GM23338 (cell line): Measurements from ENCODE around the gene BCL2.

Experiments
- CTCF ChIP-seq, 2 experiments: fragments of 200-600 bp in 1 of 2; sonication (generic) in 1 of 2; conservative IDR thresholded peaks; 2 replicates each; pipeline versions ENCODE4 v1.5.1 to v1.6.1; 2016 to 2017; ENCODE audit warnings: antibody characterized with exemption in 2 of 2, low read depth in 2 of 2, mild to moderate bottlenecking in 2 of 2, moderate library complexity in 1 of 2
- EZH2phosphoT487 ChIP-seq: fragments of 200-600 bp; sonication (generic); IDR thresholded peaks from one replicate; pipeline ENCODE4 v1.8.1; 2018; ENCODE audit warnings: antibody characterized with exemption; ENCODE audit not compliant: unreplicated experiment
- JUNB ChIP-seq: IDR thresholded peaks from one replicate; pipeline ENCODE4 v1.6.1; 2016; ENCODE audit warnings: antibody characterized with exemption; ENCODE audit not compliant: unreplicated experiment
- POLR2AphosphoS5 ChIP-seq: IDR thresholded peaks from 2 replicates; pipeline ENCODE4 v1.6.1; 2016; ENCODE audit warnings: antibody characterized with exemption, low read depth
- TF ChIP-seq, protein P1 (sequence below): IDR thresholded peaks from one replicate; pipeline ENCODE4 v1.6.1; 2018; ENCODE audit warnings: antibody characterized with exemption; ENCODE audit not compliant: unreplicated experiment

DNA sequence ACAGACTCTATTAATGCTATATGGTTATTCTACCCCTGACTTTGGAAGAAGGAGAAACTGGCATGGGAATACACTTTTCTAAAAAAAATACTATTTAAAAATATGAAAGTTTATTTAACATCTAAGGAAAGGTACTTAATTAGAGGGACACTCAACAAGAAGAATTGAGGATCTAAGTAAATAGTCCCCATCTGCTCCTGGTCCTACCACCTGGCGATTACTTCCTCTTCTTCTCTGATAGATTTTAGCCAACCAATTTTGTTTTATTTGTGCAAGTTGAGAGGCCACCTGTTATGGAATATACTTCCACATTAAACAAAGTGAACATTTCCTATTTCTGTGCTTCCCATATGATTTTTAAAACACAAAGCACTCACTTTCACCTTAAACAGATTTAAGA lies 111.7 kb downstream of the BCL2 start:
- TF ChIP-seq EZH2phosphoT487, result no peak
- no peak for TF ChIP-seq CTCF (conservative IDR thresholded peaks at IDR 0.05; ENCODE audit: low read depth in 2 of 2)
- TF ChIP-seq, protein P1, sequence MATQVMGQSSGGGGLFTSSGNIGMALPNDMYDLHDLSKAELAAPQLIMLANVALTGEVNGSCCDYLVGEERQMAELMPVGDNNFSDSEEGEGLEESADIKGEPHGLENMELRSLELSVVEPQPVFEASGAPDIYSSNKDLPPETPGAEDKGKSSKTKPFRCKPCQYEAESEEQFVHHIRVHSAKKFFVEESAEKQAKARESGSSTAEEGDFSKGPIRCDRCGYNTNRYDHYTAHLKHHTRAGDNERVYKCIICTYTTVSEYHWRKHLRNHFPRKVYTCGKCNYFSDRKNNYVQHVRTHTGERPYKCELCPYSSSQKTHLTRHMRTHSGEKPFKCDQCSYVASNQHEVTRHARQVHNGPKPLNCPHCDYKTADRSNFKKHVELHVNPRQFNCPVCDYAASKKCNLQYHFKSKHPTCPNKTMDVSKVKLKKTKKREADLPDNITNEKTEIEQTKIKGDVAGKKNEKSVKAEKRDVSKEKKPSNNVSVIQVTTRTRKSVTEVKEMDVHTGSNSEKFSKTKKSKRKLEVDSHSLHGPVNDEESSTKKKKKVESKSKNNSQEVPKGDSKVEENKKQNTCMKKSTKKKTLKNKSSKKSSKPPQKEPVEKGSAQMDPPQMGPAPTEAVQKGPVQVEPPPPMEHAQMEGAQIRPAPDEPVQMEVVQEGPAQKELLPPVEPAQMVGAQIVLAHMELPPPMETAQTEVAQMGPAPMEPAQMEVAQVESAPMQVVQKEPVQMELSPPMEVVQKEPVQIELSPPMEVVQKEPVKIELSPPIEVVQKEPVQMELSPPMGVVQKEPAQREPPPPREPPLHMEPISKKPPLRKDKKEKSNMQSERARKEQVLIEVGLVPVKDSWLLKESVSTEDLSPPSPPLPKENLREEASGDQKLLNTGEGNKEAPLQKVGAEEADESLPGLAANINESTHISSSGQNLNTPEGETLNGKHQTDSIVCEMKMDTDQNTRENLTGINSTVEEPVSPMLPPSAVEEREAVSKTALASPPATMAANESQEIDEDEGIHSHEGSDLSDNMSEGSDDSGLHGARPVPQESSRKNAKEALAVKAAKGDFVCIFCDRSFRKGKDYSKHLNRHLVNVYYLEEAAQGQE, result no peak
- TF ChIP-seq POLR2AphosphoS5, result no peak
- no peak for TF ChIP-seq JUNB
